Measurements from ENCODE around the gene PDPR.
"Not testable (repeated sequence)": the region's sequence is repeated elsewhere in the genome, so short reads cannot be mapped to it uniquely, and the experiment has no call there.

PDPR gene

DNA sequence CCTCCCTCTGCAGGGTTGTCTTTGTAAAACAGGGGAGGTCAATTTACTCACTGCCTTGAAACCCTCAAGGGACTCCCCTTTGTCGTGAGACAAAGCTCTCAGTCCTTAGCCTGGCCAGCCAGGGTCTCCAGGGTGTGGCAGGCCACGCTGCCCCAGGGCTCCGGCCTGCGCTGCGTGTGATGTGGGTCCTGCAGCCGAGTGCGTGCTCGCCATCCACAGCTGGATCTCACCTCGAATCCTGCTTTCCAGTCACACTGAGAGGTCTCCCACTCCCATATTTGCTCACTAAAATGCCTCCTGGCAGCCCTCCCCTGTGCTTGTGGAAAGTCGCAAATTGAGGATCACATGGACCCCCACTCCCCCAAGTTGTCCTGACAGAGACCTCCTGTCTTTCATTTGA is 49.5 kb downstream of the PDPR start:
- POLR2A ChIA-PET, result no interaction called here
- TF ChIP-seq, protein P1, sequence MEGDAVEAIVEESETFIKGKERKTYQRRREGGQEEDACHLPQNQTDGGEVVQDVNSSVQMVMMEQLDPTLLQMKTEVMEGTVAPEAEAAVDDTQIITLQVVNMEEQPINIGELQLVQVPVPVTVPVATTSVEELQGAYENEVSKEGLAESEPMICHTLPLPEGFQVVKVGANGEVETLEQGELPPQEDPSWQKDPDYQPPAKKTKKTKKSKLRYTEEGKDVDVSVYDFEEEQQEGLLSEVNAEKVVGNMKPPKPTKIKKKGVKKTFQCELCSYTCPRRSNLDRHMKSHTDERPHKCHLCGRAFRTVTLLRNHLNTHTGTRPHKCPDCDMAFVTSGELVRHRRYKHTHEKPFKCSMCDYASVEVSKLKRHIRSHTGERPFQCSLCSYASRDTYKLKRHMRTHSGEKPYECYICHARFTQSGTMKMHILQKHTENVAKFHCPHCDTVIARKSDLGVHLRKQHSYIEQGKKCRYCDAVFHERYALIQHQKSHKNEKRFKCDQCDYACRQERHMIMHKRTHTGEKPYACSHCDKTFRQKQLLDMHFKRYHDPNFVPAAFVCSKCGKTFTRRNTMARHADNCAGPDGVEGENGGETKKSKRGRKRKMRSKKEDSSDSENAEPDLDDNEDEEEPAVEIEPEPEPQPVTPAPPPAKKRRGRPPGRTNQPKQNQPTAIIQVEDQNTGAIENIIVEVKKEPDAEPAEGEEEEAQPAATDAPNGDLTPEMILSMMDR (IDR thresholded peaks at IDR 0.05; ENCODE audit: control extremely low read depth, extremely low read depth, low read depth, missing control alignments), result no peak

GRCh38 chr16:70166688-70167087 is 52.6 kb downstream of the PDPR start:
- CTCF ChIA-PET, POLR2A ChIA-PET: not testable (repeated sequence)

More for the DNA sequence above, 49.5 kb downstream of the PDPR start:
- CTCF ChIA-PET, result interaction anchor here (1.2 to 2.3 kb wide), 3 partner anchors 9 to 12 kb away, joined by 3 to 13 read pairs (median 4); no protein-coding TSS in a partner anchor
- no peak for DNase-seq (ENCODE audit: extremely low spot score)

DNA sequence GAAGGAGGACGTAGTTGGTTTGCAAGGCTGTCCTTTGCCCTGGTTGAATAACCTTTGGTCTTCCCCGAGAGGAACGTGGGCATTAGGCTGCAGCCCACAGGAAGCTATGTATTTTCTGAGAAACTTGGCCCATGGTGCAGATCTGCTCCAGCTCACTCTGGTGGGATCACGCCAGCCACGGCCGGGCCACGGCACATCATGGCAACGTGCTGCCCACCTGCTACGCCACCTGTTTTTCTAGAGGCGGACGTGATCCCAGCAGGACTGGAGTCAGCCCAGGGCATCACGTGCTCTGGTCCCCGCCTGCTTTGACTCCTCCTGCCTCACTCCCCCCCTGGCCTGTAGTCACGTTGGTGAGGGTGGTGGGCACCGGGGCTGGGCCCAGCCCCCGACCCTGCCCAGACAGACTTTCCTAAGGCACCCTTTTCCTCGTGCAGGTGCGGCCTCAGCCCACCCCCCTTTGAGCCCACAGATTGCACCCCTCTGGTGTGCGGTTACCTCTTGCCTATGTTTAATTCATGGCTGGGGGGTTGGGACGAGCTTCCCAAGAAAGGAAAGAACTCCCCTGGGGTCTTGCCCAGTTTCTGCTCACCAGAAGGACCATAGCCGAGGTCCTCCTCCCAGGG is 59.2 kb downstream of the PDPR start, which contains the start of gene CLEC18C:
CLEC18C (plus strand) TSS at position 576 of the 626 bp plus-strand sequence. CDS start 492 bp downstream, outside the sequence.
- DNase-seq (ENCODE audit: extremely low spot score); CTCF ChIA-PET; POLR2A ChIA-PET: not testable (repeated sequence)

More at GRCh38 chr16:70166688-70167087, 52.6 kb downstream of the PDPR start:
- DNase-seq (ENCODE audit: extremely low spot score), result not testable (repeated sequence)

DNA sequence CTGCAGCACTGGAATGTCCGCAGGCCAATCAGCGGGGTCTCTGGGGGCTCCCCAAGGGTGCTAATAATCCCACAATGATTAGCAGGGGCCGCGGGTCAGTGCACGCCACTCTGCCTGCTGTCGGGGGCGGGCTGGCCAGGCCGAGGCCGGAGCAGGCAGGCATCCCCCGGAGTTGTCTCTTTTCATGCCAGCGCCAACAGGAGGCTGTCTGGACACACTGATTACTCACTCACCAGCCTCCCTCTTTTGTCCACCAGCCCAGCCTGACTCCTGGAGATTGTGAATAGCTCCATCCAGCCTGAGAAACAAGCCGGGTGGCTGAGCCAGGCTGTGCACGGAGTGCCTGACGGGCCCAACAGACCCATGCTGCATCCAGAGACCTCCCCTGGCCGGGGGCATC is 59.8 kb downstream of the PDPR start:
- CTCF ChIA-PET; POLR2A ChIA-PET; DNase-seq (ENCODE audit: extremely low spot score): not testable (repeated sequence)

DNA sequence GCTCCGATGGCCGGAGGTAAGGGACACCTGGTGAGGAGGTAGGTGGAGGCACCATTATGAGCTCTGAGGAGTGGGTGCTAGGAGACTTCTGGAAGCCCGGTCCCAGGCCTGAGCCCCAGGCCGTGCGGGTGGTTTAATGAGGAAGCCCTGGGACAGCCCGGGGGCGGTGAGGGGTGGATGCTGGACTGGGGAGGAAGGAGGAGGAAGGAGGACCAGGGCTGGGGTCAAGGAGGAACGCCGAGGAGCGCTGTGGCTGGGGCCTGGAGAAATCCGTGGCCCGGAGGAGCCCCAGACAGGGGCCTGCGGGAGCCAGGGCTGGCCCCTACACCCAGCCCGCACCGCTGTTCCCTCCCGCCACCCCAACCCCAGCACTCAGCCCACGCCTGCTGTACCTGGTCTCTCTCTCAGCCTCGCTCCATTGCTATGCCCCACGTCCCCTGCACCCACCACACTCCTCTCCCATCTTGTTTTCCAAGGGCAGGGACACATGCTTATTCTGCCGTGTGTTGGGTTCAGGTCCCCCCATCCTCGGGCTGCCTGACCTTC is 60.3 kb downstream of the PDPR start:
- POLR2A ChIA-PET; DNase-seq (ENCODE audit: extremely low spot score); CTCF ChIA-PET: not testable (repeated sequence)

DNA sequence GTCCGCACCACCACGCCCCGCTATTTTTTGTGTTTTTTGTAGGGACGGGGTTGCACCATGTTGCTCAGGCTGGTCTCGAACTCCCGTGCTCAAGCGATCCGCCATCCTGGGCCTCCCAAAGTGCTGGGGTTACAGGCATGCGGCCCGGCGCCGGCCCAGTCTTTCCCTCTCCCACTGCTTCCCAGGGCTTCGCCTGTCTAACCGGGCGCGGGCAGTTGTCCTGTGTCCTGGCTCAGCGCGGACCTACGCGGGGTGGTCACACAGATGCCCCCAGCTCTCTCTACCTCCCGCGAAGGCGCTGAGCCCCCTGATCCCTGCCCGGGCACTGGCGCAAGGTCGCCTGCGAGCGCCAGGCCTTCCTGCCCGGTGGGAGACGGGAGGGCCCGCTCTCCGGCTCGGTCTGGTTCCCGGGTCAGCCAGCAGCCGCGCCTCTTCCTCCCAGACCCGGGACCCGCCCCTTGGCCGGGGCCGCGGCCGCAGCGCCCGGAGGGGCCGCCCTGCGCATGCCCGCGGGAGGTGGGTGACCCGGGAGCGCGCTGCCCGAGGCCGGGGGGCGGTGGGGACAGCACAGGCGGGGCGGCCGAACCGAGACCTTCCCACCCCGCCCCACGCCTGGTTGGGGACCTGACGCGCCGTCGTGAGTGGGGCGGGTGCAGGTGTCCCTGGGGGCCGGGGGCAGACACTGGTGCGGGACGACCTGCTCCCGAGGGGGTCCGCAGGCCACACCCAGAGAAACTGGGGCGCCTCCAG is 73.9 kb downstream of the PDPR start:
- CTCF ChIA-PET; DNase-seq (ENCODE audit: extremely low spot score); POLR2A ChIA-PET: not testable (repeated sequence)

DNA sequence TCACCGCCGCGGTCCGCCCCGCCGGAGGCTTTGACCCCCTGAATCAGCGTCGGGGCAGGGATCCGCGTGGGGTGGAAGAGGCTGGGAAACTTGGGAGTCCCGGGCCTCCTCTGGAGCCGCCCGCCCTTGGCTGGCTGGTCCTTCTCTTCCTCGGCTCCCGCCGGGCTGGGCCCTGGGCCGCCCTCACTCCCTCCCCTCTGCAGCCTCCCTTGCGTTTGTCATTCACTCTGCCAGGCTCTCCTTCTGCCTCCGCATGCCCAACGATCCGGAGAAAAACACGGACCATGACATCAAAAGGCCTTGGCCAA is 74.4 kb downstream of the PDPR start:
- CTCF ChIA-PET, result not testable (repeated sequence)

GRCh38 chr16:70190574-70190973 is 76.4 kb downstream of the PDPR start:
- CTCF ChIA-PET; DNase-seq (ENCODE audit: extremely low spot score); POLR2A ChIA-PET: not testable (repeated sequence)

More for the DNA sequence above, 74.4 kb downstream of the PDPR start:
- POLR2A ChIA-PET; DNase-seq (ENCODE audit: extremely low spot score): not testable (repeated sequence)

GRCh38 chr16:70196683-70197300 is 82.7 kb downstream of the PDPR start:
- POLR2A ChIA-PET; DNase-seq (ENCODE audit: extremely low spot score); CTCF ChIA-PET: not testable (repeated sequence)

DNA sequence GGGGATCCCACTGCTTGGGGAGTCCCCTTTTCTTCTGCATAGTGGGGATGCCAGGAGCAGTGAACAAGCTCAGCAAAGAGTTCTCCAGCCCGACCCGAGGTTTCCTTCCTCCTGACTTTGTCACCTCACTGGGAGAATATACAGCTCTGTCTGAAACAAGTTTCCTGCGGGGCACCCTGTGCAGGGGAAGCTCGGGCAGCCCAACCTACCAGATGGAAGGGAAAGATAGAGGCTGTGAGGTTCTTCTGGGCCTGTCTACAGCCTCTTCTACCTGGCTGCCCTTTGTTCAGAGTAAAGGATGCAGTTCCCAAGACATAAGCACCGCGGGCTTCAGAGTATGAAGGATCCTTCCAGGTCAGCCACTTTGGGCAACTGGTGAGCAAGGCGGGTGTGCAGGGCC is 83.5 kb downstream of the PDPR start:
- CTCF ChIA-PET, POLR2A ChIA-PET: not testable (repeated sequence)

GRCh38 chr16:70198230-70198629 is 84.1 kb downstream of the PDPR start:
- POLR2A ChIA-PET; CTCF ChIA-PET; DNase-seq (ENCODE audit: extremely low spot score): not testable (repeated sequence)

More for the DNA sequence above, 83.5 kb downstream of the PDPR start:
- peak; percentile 18 for DNase-seq (ENCODE audit: extremely low spot score)

DNA sequence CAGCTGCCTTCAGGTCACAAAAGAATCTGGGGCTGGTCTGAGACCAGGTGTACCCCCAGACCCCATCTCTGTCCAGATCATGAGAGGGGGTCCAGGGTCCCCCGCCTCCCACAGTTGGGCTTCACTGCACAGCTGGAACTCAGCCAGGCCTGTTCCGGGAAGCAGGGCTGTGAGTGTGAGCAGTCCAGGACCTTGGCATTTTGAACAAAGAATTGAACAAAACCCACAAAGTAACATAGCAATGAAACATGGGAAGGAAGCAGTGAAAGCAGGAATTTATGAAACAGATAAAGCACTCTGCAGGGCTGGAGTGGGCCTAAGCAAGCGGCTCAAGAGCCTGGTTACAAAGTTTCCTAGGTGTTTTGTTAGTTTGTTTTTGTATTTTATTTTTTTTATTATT is 84.5 kb downstream of the PDPR start:
- CTCF ChIA-PET; POLR2A ChIA-PET; DNase-seq (ENCODE audit: extremely low spot score): not testable (repeated sequence)

DNA sequence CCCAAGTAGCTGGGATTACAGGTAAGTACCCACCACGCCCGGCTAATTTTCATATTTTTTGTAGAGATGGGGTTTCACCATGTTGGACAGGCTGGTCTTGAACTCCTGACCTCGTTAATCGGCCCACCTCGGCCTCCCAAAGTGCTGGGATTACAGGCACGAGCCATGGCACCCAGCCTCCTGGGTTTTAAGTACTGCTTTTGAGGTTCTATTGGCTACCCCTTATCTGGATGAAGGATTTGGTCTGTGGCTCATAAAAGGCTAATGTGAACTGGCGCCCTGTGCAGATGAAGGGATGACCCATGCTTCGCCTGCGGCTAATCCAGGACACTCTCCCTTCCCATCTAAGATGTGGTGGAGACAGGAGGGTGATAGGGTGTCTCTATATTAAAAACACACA is 85.0 kb downstream of the PDPR start:
- DNase-seq (ENCODE audit: extremely low spot score); POLR2A ChIA-PET; CTCF ChIA-PET: not testable (repeated sequence)

- POLR2A ChIA-PET; DNase-seq (ENCODE audit: extremely low spot score); CTCF ChIA-PET: not testable (repeated sequence)
These were observed 85.9 kb downstream of the PDPR start for GRCh38 chr16:70200063-70200462.

DNA sequence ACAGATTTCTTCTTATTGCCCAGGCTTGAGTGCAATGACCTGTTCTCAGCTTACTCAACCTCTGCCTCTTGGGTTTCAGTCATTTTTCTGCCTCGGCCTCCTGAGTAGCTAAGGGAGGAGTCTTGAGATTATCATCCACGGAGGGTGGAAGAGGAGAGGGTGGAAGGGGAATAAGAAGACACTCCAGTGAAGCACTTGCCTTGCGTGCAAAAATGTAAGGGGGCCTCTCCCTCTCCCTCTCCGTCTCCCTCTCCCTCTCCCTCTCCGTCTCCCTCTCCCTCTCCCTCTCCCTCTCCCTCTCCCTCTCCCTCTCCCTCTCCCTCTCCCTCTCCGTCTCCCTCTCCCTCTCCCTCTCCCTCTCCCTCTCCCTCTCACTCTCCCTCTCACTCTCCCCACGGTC is 89.4 kb downstream of the PDPR start:
- POLR2A ChIA-PET, result not testable (repeated sequence)

DNA sequence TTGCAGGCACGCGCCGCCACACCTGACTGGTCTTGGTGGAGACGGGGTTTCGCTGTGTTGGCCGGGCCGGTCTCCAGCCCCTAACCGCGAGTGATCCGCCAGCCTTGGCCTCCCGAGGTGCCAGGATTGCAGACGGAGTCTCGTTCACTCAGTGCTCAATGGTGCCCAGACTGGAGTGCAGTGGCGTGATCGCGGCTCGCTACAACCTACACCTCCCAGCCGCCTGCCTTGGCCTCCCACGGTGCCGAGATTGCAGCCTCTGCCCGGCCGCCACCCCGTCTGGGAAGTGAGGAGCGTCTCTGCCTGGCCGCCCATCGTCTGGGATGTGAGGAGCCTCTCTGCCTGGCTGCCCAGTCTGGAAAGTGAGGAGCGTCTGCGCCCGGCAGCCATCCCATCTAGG is 89.9 kb downstream of the PDPR start:
- POLR2A ChIA-PET; CTCF ChIA-PET; DNase-seq (ENCODE audit: extremely low spot score): not testable (repeated sequence)

More for the DNA sequence above, 89.4 kb downstream of the PDPR start:
- DNase-seq (ENCODE audit: extremely low spot score); CTCF ChIA-PET: not testable (repeated sequence)

- CTCF ChIA-PET, result not testable (repeated sequence)
These were observed 90.7 kb downstream of the PDPR start for GRCh38 chr16:70204668-70205405.

More at GRCh38 chr16:70204668-70205405, 90.7 kb downstream of the PDPR start:
- DNase-seq (ENCODE audit: extremely low spot score); POLR2A ChIA-PET: not testable (repeated sequence)

Measured in GM10248 (cell line).